GM18951 (cell line): Measurements from ENCODE around the gene CD3D.

Experiments
- POLR2A ChIP-seq: IDR thresholded peaks from 4 replicates; pipeline ENCODE4 v1.6.1; 2011; ENCODE audit warnings: mild to moderate bottlenecking; ENCODE audit not compliant: insufficient read length, insufficient read depth; ENCODE audit errors: extremely low read depth
- in situ Hi-C: fragments of 300-500 bp; cut with MboI; formaldehyde crosslinking; loops from one replicate; pipeline ENCODE4 v1.12.0; 2022; ENCODE audit warnings: low sequenced_read_pairs, mixed read lengths, inconsistent platforms; ENCODE audit not compliant: unreplicated experiment

The CD3D gene

DNA sequence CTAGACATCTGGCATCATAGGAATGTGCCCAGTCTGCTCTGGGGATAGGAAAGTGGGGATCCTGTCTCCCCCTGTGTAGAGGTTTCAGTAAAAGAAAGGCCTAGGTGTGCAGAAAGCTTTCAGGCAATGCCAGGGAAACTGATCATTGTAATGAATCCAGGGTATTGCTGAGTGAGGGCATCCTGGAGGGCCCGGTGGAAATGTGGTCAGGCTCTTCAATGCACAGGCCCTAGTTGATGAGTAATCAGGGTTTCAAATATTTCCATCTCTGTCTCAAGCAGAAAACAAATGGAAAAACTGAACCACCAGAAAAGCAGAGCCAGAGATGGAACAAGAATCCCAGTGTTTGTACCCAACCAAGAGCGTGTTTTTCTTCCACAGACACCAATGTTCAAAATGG lies 35.9 kb downstream of the CD3D start:
- TF ChIP-seq POLR2A, result no peak
- in situ Hi-C loops, result no loop called here

GRCh38 chr11:118305726-118306125 lies 36.8 kb downstream of the CD3D start:
- no peak for TF ChIP-seq POLR2A
- in situ Hi-C loops, result no loop called here

DNA sequence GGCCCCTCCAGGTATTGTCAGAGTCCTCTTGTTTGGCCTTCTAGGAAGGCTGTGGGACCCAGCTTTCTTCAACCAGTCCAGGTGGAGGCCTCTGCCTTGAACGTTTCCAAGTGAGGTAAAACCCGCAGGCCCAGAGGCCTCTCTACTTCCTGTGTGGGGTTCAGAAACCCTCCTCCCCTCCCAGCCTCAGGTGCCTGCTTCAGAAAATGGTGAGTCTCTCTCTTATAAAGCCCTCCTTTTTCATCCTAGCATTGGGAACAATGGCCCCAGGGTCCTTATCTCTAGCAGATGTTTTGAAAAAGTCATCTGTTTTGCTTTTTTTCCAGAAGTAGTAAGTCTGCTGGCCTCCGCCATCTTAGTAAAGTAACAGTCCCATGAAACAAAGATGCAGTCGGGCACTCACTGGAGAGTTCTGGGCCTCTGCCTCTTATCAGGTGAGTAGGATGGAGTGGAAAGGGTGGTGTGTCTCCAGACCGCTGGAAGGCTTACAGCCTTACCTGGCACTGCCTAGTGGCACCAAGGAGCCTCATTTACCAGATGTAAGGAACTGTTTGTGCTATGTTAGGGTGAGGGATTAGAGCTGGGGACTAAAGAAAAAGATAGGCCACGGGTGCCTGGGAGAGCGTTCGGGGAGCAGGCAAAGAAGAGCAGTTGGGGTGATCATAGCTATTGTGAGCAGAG lies 37.8 kb downstream of the CD3D start, which contains the start of gene CD3E:
Gene CD3E, plus strand, starts transcription at position 163 of the 681 bp plus-strand sequence. Its CDS starts 223 bp downstream, at position 386.
- no peak for TF ChIP-seq POLR2A
- in situ Hi-C loops, result no loop called here

DNA sequence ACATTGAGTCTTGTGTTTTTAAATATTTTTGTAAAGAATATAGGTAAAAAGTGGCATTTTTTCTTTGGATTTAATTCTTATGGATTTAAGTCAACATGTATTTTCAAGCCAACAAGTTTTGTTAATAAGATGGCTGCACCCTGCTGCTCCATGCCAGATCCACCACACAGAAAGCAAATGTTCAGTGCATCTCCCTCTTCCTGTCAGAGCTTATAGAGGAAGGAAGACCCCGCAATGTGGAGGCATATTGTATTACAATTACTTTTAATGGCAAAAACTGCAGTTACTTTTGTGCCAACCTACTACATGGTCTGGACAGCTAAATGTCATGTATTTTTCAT lies 38.3 kb downstream of the CD3D start:
- in situ Hi-C loops, result no loop called here

GRCh38 chr11:118301600-118302195 lies 40.8 kb downstream of the CD3D start:
- in situ Hi-C loops, result no loop called here
- TF ChIP-seq POLR2A, result no peak

More for the DNA sequence above, 38.3 kb downstream of the CD3D start:
- no peak for TF ChIP-seq POLR2A

DNA sequence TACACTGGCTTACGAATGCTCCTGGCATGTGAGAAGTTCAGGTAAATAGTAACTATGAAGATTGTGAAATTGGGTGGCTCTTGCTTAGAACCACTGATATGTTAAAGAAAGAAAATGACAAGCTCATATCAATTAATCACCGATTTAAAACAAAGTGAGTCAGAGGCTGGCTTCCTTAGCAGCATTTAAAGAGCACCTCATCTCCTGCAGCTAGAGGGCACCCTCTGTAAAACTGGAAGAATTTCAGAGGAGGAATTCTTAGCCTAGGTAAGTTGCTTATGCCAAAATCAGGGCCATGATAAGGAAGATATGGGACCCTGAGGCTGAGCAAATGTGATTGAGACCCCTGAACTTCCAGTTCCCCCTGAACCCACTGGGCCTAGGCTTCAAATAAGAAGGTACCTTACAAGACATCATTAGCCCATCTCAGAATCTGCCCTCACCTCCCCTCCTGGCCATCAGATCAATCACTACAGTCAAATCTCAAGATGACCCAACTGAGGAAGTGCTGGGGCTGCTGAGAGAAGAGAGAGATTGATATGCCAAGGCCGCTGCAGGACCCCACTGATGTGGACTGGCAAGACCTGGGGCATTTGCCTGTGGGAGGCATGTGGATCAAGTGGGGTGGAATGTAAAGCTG lies 46.6 kb downstream of the CD3D start:
- in situ Hi-C loops, result no loop called here
- TF ChIP-seq POLR2A, result no peak

DNA sequence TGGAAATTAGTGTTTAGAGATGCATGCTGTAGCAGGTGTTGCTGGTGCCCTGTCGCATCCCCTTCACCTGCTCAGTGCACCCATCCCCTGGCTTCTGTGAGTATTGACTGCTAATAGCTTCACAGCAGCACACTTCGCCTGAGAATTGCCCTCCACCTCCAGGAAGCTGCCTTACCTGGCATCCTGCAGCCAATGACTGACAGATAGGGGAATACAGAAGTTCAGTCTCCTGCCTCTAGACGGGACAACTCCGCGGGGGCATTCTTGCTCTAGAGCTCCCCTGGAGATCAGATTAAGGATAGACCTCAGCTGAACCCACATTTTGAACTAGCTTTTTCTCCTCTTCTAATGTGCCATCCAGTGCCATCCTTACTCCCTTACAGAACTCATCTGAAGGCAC lies 47.3 kb downstream of the CD3D start:
- in situ Hi-C loops, result no loop called here
- TF ChIP-seq POLR2A, result no peak

- in situ Hi-C loops, result no loop called here
- TF ChIP-seq POLR2A, result no peak
Measured at GRCh38 chr11:118294053-118294452, 48.5 kb downstream of the CD3D start.

DNA sequence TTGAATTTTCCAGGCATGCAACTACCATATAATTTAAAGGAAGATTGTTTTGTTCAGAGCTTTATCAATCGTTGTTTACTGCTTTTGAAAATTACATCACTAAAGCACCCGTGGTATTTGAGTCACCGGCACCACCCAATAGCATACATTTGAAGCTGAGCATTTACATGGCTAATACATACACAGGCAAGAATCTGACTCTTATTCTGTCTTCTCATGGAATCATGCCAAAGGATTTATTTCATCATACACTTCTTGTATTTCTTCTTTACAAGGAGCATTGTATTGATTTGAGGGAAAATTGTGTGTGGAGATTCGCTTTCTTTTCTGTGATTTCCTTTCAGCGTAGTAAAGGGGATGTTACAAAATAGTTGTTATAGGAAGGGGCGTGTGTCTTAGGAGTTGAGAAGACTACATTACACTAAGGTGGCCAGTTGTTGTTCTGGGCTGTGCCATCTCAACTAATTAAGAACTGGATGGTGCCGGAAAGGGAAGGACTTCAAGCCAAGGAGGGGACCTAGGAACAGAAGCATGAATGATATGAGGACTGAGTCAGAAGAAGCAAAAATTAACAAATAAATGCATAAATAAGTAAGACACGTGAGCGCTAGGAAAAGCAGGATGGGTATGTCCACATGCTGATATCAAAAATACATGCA lies 50.9 kb downstream of the CD3D start:
- TF ChIP-seq POLR2A, result no peak
- in situ Hi-C loops, result no loop called here

- no peak for TF ChIP-seq POLR2A
- in situ Hi-C loops, result no loop called here
Measured at GRCh38 chr11:118290923-118291322, 51.6 kb downstream of the CD3D start.

- no peak for TF ChIP-seq POLR2A
- in situ Hi-C loops, result no loop called here
Measured at GRCh38 chr11:118289401-118289800, 53.1 kb downstream of the CD3D start.
